NCI-H187 (cell line): Measurements from ENCODE around the gene RPL10A.
"Not testable (repeated sequence)": the region's sequence is repeated elsewhere in the genome, so short reads cannot be mapped to it uniquely, and the experiment has no call there.

Source experiments
- DNase-seq, 2 experiments: peaks; one replicate each; lab custom pipeline; 2025; lab: John Stamatoyannopoulos, UW

Gene RPL10A

DNA sequence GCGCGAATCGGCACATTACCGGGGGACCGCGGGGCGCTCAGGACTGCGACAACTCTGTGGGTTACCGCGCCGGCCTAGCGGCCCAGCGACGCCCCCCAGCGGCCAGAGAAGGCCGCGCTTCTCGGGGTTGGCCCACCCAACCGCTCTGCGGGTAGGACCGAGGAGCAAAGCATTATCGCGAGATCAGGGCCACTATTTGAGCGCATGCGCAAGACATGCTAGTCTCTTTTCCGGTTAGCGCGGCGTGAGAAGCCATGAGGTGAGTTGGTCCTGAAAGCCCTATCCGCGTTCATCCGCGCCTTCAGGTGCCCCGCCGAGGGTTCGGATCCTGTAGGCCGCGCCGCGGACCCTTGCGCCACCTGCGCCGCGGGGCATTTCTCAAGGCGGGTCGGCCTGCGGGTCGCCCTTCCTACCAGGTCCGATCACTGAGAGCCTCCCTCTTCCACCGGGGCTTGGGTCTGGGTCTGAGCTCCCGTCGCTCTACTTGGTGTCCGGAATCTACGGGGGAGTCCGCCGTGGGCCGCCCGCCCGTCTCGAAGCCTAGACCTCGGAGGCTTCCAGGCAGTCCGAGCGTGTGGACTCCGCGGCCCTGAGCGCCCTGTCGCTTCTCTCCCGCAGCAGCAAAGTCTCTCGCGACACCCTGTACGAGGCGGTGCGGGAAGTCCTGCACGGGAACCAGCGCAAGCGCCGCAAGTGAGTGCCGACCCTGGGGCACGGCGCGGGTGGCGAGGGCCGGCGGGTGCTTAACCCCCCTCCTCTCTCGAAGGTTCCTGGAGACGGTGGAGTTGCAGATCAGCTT, at the start of gene RPL10A:
Gene RPL10A, plus strand, starts transcription at position 221 of the 799 bp plus-strand sequence. Its CDS starts 34 bp downstream, at position 255.
- peak; percentile 81 to 86 for DNase-seq

DNA sequence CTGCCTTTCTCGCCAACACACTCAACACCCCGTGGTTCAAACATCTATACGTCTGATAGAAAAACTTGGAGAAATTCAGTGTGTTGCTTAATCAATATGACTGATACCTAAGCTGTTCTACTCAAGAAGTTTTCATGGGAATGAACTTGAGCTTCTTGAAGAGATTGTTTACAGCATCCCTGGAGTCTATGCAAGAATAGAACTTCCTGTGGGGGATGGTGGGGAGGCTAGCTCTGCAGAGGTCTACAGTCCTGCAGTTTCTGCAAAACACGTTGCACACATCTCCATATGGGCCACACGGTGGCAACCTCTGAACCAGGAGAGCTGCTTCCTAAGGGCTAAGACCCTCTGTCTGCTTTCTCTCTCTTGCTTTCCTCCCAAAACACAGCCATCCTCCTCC, 48.8 kb upstream of the RPL10A start:
- DNase-seq, result no peak

DNA sequence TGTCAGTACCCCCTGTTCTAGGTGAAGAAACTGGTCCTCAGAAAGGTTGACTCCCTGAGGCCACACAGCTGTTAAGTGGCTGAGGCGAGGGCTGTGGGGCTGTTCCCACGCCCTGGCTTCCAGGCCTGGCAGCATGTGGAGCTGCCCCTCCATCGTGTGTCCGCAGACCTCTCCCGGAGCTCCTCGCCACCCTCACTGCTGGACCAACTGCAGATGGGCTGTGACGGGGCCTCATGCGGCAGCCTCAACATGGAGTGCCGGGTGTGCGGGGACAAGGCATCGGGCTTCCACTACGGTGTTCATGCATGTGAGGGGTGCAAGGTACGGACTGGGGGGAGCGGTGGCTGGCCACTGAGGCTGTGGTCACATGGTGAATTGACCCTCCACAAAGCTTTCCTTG, 48.2 kb upstream of the RPL10A start:
- no peak for DNase-seq

DNA sequence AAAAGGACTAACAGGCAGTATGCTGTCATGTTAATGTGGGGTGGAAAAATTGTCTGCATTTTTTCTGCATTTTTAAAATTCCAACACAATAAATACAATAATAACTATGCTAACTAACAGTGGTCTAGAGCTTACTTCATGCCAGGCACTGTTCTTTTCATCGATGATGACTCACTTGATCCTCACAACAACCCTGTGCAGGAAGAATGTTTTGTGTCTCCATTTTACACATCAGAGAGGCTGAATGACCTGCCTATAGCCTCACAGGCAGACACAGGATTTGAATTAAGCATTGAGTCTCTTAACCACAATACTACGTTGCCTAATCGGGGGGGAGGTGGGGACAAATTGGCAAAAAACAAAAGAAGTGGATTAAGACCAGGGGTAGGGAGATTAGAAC, 42.9 kb upstream of the RPL10A start:
- DNase-seq, result no peak

DNA sequence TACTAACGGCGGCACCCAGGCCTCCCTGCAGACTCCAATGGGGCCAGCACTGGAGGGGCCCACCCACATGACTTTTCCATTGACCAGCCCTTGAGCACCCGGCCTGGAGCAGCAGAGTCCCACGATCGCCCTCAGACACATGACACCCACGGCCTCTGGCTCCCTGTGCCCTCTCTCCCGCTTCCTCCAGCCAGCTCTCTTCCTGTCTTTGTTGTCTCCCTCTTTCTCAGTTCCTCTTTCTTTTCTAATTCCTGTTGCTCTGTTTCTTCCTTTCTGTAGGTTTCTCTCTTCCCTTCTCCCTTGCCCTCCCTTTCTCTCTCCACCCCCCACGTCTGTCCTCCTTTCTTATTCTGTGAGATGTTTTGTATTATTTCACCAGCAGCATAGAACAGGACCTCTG, 42.1 kb upstream of the RPL10A start:
- no peak for DNase-seq

DNA sequence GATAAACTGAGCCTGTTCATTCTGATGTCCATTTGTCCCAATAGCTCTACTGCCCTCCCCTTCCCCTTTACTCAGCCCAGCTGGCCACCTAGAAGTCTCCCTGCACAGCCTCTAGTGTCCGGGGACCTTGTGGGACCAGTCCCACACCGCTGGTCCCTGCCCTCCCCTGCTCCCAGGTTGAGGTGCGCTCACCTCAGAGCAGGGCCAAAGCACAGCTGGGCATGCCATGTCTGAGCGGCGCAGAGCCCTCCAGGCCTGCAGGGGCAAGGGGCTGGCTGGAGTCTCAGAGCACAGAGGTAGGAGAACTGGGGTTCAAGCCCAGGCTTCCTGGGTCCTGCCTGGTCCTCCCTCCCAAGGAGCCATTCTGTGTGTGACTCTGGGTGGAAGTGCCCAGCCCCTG, 40.8 kb upstream of the RPL10A start:
- DNase-seq, result no peak

DNA sequence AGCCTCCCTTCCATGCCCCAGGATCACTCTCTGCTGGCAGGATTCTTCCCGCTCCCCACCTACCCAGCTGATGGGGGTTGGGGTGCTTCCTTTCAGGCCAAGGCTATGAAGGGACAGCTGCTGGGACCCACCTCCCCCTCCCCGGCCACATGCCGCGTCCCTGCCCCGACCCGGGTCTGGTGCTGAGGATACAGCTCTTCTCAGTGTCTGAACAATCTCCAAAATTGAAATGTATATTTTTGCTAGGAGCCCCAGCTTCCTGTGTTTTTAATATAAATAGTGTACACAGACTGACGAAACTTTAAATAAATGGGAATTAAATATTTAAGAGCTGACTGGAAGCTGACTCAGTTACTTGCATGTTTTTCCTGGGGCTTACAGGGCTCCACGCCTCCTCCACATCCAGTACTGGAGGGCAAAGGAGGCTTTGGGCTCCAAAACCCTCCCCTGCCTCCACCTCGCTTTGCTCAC, 40.3 kb upstream of the RPL10A start:
- no peak for DNase-seq

DNA sequence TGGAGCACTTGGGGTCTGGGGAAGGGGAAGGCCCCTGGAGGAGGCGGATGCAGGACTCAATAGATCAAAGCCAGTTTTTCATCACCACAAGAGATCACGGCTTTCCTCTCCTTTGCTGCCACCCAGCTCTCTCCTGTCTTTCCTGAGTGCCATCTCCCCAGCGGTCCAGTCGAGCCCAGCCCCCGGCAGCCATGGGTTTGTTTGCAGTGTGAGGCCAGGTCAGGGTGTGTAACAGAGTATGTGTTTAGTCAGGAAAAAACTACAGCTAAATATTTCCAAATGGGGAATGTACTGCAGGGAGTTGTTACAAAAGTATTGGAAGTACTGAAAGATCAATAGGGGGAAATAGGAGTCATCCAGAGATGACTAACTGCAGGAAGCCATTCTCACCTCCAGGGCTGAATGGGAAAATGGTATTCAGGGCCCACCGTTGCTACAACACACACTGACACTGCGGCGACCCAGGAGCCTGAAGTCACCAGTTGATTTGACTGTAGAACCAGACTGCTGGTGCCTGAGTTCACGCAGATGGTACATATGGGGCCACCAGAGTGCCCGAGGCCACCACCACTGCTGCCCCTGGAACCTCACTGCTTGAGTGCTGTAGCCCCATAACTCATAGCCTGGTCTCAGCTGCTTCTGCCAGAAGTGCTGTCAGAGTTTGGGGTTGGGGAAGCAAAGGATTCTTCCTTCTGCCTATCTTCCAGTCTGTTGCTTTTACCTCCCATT, 39.6 kb upstream of the RPL10A start:
- DNase-seq, result no peak

DNA sequence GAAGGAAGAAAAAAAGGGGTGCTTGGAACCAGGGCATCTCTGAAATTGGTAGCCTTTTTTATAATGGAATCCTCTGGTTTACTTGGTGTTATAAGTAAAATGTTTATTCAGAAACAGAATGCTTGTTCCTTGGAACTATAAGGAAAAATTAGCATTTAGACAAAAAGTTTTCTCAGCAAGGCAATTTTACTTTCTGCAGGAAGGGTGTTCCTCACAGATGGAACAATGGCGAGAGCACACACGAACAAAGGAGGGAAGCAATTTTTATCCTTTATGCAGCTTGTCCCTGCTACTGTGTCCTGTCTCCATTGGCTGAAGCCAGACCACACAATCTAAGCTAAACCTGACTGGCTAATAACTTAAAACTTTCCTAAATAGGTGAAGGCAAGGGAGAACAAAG, 38.7 kb upstream of the RPL10A start:
- no peak for DNase-seq

DNA sequence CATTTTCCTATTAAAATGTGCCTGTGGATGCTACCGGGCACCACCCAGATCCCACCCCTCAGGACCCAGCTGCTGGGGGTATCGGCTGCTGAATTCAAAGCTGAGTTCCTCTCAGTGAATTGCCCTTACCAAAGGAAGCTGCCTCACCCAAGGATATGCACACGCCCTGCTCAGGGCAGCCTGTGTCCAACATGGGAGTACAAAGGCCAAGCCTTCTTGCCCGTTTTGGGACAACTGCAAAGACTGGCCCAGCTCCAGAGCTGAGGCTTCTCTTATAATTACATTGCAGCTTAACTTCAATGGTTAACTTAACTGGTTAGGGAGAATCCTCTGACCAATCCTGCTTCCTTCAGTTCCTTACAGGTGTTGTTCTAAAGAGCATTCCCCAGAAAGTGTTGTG, 35.9 kb upstream of the RPL10A start:
- no peak for DNase-seq

DNA sequence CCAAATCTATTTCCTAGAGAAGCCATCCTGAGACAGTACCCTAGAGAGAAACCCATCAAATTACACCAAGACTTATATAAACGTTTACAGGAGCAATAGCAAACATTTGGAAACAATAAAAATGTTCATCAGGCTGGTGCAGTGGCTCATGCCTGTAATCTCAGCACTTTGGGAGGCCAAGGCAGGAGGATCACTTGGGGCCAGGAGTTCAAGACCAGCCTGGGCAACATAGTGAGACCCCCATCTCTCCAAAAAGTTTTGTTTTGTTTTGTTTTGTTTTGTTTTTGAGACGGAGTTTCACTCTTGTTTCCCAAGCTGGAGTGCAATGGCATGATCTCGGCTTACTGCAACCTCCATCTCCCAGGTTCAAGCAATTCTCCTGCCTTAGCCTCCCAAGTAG, 35.5 kb upstream of the RPL10A start:
- DNase-seq, result not testable (repeated sequence)

DNA sequence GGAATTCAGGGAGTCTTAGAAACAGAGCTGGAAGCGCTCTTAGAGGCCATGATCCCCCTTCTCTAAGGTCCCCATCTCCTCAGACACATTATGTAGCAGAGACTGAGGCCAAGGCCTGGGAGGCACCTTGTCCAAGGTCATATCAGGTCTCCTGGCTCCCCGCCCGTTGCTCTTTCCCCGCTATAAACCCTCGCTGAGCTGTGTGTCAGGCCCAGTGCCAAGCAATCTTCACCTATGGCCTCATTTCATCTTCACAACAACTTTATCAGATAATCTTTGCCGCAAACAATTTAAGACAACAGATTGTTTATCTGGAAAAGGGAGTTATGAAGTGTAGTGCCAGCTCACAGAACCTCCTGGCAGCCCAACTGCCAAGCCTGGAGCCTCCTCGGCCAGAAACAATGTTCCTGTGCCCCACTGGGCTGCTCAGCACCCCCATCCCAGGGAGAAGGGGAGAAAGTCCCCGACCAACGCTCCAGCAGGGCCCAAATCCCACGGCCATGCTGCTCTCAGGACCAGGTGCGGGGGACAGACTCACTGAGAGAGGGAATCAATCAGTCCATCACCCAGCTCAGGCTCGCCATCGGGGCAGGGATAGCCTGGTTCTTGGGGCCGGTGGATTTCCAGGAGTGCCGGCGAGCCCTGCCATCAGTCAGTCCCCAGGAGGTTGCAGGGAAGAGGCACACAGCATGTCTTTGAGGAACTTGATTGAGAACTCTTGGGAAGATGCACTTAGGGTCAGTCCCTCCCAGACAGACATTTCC, 32.9 kb upstream of the RPL10A start:
- DNase-seq, result no peak

DNA sequence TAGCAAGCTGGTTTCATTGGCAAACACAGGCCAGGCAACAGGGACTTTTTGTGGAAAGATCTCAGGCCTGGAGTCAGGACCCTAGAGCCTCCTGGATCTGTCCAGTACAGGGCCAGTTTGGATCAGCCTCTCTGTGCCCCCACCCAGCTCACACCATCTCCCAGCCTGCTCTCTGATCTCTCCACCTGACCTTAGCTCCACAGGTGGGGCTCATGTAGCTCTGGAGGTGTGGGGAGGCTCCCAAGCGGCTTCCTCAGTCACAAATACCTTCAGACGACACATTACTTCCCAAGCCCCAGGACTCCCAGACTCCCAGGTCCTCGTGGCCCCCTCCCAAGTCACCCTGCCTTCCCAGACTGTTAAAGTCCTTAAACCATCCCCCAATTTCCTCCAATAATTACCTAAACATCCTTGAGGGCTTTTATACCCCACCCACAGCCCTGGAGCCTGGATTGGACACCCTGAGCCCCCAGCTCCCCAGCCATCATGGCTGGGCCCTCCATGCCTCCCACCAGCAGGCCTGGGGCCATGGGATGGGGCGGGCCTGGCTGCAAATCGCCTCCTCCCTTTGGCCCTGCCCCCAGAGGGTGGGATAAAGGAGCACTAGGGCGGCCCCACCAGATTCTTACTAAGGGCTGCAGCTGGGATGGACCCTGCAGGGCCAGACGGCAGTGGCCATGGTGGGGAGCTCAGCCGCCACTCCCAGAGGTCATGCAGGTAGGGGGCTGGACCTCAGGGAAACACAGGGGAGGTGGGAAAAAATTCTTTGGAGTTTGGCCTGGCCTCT, 31.9 kb upstream of the RPL10A start:
- DNase-seq, result no peak

DNA sequence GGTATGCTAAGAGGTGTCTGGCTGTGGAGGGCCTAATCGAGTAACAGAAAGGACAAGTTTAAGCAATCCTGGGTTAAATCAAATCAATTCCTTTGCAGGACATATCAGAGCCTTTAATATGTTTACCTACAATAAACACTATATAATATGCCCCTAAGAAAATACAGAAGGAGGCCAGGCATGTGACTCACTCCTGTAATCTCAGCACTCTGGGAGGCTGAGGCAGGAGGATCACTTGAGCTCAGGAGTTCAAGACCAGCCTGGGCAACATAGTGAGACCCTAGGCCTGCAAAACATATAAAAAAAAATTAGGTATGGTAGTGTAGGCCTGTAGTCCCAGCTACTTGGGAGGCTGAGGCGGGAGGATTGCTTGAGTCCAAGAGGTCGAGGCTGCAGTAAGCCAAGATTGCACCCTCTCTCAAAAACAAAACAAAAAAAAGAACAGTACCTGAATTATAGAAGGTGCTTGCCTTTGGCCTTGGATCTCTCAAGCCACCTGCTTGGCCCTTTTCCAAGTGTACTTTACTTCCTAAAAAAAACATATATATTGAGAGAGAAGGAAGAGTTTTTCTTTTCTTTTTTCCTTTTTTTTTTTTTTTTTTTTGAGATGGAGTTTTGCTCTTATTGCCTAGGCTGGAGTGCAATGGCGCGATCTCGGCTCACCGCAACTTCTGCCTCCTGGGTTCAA, 29.7 kb upstream of the RPL10A start:
- DNase-seq, result not testable (repeated sequence)

DNA sequence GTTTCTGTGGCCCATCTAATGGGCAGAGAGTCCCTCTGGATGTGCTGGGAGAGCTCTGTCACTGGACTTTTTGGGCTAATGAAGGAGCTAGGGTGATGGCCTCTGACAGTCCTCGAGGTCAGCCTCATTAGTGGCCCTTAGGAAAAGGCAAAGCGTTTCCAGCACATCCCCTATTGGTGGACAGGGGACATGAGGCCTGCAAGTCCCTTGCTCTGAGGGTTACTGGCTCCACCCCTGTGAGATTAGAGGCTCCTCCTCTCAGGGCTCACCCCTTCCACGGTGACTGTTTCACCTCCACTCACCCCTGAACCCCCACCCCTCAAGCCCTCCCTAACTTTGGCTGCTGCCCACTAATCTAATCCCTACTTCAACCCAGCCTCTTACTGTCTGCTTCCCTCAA, 28.9 kb upstream of the RPL10A start:
- no peak for DNase-seq

DNA sequence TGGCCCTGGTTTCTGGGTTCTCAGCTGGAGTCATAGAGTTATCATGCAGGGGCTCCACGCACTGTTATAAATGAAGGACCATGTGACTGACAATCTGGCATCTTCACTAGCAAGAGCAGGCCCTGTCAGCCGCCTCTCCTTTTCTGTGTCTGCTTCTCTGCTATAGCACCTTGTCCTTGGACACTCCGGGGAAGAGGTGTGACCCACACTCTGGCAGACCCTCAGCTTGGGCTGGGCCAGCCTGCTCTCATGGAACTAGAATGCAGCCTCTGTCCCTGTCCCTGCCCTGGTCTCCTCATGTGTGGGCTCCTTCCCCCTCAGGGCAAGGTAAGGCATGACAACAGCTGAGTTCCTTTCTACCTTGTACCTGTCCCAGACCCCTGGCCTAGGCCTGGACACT, 27.0 kb upstream of the RPL10A start:
- DNase-seq, result no peak

DNA sequence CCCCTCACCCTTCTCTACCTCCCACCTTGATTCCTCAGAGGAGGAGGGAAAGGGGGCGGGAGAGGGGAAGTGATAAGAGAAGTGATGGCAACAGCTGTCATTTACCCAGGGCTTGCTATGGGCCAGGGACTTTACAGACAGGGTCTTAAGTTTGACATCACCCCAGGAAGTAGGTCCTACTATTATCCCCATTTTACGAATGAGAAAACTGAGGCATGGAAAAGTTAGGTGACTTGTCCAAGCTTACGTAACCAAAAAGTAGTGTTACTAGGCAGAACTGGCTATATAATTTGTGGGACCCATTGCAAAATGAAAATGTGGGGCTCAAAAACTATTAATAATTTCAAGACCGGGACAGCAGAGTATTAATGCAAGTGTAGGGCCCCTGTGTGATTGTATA, 26.6 kb upstream of the RPL10A start:
- DNase-seq, result no peak

DNA sequence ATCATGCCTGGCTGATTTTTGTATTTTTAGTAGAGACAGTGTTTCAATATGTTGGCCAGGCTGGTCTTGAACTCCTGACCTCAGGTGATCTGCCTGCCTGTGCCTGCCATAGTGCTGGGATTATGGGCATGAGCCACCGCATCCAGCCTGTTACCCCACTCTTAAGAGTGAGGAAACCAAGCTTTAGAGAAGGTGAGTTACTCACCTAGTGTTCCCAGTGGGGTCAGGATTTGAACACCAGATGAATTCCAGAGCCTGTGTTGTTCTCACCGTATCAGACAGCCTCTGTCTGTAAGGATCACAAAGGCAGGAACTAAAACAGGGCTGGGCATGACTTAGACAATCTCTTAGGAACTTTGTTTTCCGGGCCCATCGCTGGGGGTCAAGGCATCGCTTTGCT, 25.5 kb upstream of the RPL10A start:
- no peak for DNase-seq

DNA sequence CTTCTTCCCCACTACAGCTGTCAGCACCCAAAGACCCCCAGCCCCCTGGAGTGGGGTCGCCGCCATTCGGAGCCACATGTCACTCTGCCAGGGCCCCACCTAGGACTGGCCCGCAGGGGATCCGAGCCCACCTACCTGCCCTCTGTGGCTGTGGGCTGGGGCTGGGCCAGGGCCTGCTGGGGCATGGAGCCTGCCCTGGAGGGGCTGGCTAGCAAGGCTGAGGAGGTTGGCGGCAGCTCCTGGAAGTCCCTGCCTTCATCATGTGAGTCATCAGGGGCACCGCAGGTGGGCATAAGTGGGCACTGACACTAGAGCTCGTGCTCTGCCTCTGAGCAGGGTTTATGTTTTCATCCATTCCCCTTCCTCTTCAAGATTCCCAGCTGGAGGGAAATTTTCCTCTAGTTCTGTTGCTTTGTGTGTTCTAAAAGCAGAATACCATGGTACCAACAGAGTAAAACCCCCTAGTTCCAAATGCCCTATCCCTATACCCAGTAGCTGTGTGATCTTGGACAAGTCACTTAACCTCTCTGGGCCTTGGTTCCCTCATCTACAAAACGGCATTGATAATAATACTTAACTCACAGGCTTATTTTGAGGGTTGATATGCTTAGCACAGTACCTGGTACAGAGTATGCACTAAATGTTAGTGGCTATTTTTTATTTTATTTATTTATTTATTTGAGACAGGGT, 24.7 kb upstream of the RPL10A start:
- no peak for DNase-seq

DNA sequence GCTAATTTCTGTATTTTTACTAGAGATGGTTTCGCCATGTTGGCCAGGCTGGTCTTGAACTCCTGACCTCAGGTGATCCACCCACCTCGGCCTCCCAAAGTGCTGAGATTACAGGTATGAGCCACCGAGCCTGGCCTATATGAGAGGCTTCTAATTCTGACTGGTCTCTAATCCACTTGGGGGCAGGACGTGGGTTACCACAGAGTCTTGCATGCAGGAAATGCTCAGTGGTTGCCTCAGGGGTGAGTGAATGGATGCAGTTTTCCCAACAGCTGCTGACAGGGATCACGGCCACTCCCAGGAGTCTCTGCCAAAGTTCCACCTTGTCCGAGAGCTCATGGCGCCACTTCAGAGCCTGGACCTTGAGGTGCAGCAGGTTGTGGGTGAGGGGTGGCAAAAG, 22.5 kb upstream of the RPL10A start:
- no peak for DNase-seq

DNA sequence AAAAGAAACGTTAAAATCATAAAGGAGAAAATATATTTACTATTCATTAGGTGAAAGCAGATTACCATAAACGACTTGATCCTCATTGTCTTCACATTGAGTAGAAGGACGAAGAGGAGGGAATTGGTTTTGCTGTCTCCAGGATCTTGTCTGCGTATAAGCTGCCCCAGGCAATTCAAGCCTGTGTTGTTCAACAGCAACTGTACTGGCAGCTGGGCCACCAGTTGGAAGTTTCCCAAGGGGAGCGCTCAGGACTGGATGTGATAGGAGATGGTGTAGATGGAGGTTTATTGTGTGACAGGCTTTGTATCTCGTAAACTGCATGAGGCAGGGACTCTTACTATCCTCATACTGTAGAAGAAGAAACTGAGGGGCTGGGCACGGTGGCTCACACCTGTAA, 20.0 kb upstream of the RPL10A start:
- no peak for DNase-seq
